ENCODE data around the gene TMOD3. TPM values are rescaled to one million over a fixed set of nuclear protein-coding genes. Genes with fewer than 3 reads are reported as not detected.

The TMOD3 gene
- total RNA-seq, 4 donors from 2014 or later = 52.3 to 70.2 (median 62.5) TPM

DNA sequence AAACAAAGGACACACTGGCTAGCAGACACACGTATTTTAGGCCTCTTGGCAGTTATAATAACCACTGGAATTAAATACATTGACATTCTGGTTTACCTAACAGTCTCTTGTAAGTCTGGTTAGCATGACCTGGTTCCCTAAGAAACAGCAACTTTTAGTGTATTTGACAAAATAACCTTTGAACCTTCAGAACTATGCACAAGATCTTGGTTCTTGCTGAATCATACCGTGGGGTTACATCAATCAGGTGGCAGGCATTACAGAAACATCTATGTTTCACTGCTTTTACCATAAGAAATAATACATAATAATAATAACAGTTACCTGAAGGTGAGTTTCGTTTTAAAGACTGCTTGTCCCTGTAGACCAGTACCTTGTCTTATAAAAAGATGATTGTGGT, 123.4 kb downstream of the TMOD3 start:
- no peak for DNase-seq
- no peak overlapping the region for H3K27ac ChIP-seq
- TF ChIP-seq, protein P1, sequence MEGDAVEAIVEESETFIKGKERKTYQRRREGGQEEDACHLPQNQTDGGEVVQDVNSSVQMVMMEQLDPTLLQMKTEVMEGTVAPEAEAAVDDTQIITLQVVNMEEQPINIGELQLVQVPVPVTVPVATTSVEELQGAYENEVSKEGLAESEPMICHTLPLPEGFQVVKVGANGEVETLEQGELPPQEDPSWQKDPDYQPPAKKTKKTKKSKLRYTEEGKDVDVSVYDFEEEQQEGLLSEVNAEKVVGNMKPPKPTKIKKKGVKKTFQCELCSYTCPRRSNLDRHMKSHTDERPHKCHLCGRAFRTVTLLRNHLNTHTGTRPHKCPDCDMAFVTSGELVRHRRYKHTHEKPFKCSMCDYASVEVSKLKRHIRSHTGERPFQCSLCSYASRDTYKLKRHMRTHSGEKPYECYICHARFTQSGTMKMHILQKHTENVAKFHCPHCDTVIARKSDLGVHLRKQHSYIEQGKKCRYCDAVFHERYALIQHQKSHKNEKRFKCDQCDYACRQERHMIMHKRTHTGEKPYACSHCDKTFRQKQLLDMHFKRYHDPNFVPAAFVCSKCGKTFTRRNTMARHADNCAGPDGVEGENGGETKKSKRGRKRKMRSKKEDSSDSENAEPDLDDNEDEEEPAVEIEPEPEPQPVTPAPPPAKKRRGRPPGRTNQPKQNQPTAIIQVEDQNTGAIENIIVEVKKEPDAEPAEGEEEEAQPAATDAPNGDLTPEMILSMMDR (IDR thresholded peaks at IDR 0.05) = no peak
- no peak for TF ChIP-seq POLR2A (IDR thresholded peaks at IDR 0.05)
- no peaks in the 10 kb centered on the region for H3K9me3 ChIP-seq
- no peaks in the 10 kb centered on the region for H3K4me1 ChIP-seq
- peaks cover 20 to 100% (median 52%) of the 10 kb centered on the region in 3 donors for H3K36me3 ChIP-seq
- 92 to 94% methylated on average over 3 of the region's 3 CpGs for WGBS, 2 donors
- no peaks in the 10 kb centered on the region for H3K27me3 ChIP-seq
- H3K4me3 ChIP-seq = no peak overlapping the region
- intact Hi-C loops (cut with DNase I) = no loop called here

DNA sequence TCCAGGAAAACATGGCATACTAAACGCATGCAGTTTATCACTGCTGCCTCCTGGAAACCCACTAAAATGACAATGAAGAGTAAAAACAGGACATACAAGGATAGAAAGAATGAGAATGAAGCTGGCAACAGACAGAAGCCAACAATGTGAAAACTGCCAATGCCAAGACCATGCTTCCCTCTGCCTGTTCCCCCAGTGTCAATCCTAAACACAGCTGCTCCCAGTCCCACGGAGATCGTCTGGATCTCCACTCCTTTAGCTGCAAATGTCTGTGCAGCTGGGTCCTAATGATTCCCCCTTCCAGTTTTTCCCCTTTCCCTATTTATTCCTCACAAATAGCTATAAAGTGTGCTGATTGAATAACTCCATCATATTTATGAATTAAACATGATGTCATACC, 126.1 kb downstream of the TMOD3 start:
- H3K27ac ChIP-seq = no peak overlapping the region
- intact Hi-C loops (cut with DNase I) = no loop called here
- H3K9me3 ChIP-seq = no peaks in the 10 kb centered on the region
- H3K27me3 ChIP-seq = no peaks in the 10 kb centered on the region
- no peak for DNase-seq
- TF ChIP-seq POLR2A (IDR thresholded peaks at IDR 0.05) = no peak
- TF ChIP-seq, protein P1 (IDR thresholded peaks at IDR 0.05) = no peak
- no peak overlapping the region for H3K4me3 ChIP-seq
- H3K4me1 ChIP-seq = no peaks in the 10 kb centered on the region
- H3K36me3 ChIP-seq = peaks cover 13 to 100% (median 50%) of the 10 kb centered on the region in 3 donors
- WGBS, 2 donors = 90 to 96% methylated on average over 3 of the region's 3 CpGs

Small RNA genes lying within 50 kb of the gene (small RNA-seq; reads per million reads assigned to genes)
- gene AC090971.5 (0 to 0.09 (median 0) reads per million in 4 donors), gene RF00017 (0 reads per million in 4 donors), gene RF00019 (0 reads per million in 4 donors), gene RNU6-90P (0 reads per million in 4 donors)

Other genes with a start within 250 kb of the TMOD3 start
- 10 to 100 TPM in 2 of 4 donors, 1 to 10 TPM in 2; 6.9 to 15.1 (median 11.7) TPM for gene DMXL2, start 206.9 kb upstream of the TMOD3 start, total RNA-seq
- gene SCG3, start 148.2 kb upstream of the TMOD3 start, total RNA-seq = under 1 TPM in 1 of 4 donors, not detected in 3; 0.38 TPM
- 10 to 100 TPM; 11.0 to 15.0 (median 12.9) TPM for gene LYSMD2, start 92.0 kb upstream of the TMOD3 start, total RNA-seq
- 1 to 10 TPM; 3.4 to 9.0 (median 4.8) TPM for gene TMOD2, start 78.1 kb upstream of the TMOD3 start, total RNA-seq
- gene LEO1, start 142.1 kb downstream of the TMOD3 start, total RNA-seq = 10 to 100 TPM; 23.5 to 38.3 (median 32.4) TPM
- 100 to 1,000 TPM in 1 of 4 donors, 10 to 100 TPM in 3; 53.8 to 162 (median 69.2) TPM for gene MAPK6, start 189.6 kb downstream of the TMOD3 start, total RNA-seq

Data from esophagus squamous epithelium (tissue), 5 donors.